Esophagus (tissue), 2 donors: ENCODE data around the gene FEN1. TPM values are rescaled to one million over a fixed set of nuclear protein-coding genes. Genes with fewer than 3 reads are reported as not detected.

ENCODE experiments used
- H3K27ac ChIP-seq, 2 donors: one replicate each; pipeline ENCODE4 v1.5.1; 2013; ENCODE audit warnings: low read depth in 2 of 2, mild to moderate bottlenecking in 2 of 2, inconsistent platforms in 1 of 2, low read length in 1 of 2, moderate library complexity in 1 of 2
- H3K27me3 ChIP-seq, 2 donors: one replicate each; pipeline ENCODE4 v1.6.1; 2013; ENCODE audit warnings: low read length in 2 of 2, control low read depth in 1 of 2, mild to moderate bottlenecking in 1 of 2; ENCODE audit not compliant: insufficient read depth in 2 of 2, control insufficient read depth in 1 of 2
- H3K36me3 ChIP-seq, 2 donors: one replicate each; pipeline ENCODE4 v1.6.1; 2013; ENCODE audit warnings: low read length in 1 of 2; ENCODE audit not compliant: control insufficient read depth in 2 of 2, insufficient read depth in 2 of 2
- H3K4me1 ChIP-seq, 2 donors: one replicate each; pipeline ENCODE4 v1.6.1; 2013; ENCODE audit warnings: low read length in 1 of 2; ENCODE audit not compliant: control insufficient read depth in 2 of 2, insufficient read depth in 2 of 2
- H3K4me3 ChIP-seq, 2 donors: one replicate each; pipeline ENCODE4 v1.5.1; 2013; ENCODE audit warnings: low read length in 2 of 2, mild to moderate bottlenecking in 2 of 2, low read depth in 1 of 2, moderate library complexity in 1 of 2
- H3K9me3 ChIP-seq, 2 donors: one replicate each; pipeline ENCODE4 v1.6.1; 2013; ENCODE audit warnings: mild to moderate bottlenecking in 2 of 2, low read depth in 1 of 2, low read length in 1 of 2, moderate library complexity in 1 of 2; ENCODE audit not compliant: control insufficient read depth in 2 of 2, insufficient read depth in 1 of 2
- WGBS, 2 donors: extraction: QIAGEN DNeasy Blood & Tissue Kit; methylation state at CpG; one replicate each; pipeline ENCODE4 v1.1.7; 2013; 5-methylcytosine and 5-hydroxymethylcytosine counted together
- polyA plus RNA-seq, 2 donors: library from polyadenylated mRNA; stranded (reverse); fragments of 200-250 nt; gene quantifications; one replicate each; pipeline ENCODE4 v1.2.3, GENCODE V29; 2013
- donor health status: healthy with polysubstance abuse.
- donor health status: Bipolar disorder and iron deficiency.

Gene FEN1
- polyA plus RNA-seq, 2 donors, result 8.1 to 19.6 TPM

- peaks cover 0 to 8% of the 10 kb centered on the region in 2 donors for H3K4me1 ChIP-seq
- no peak overlapping the region for H3K27ac ChIP-seq
- no peaks in the 10 kb centered on the region for H3K9me3 ChIP-seq
- H3K27me3 ChIP-seq, result no peaks in the 10 kb centered on the region
- no peak overlapping the region for H3K4me3 ChIP-seq
- WGBS, 2 donors, result 79 to 87% methylated on average over 18 of the region's 18 CpGs
- H3K36me3 ChIP-seq, result no peaks in the 10 kb centered on the region
Observed at GRCh38 chr11:61773809-61774208, 18.9 kb upstream of the FEN1 start.

- Histone ChIP-seq H3K27ac (no peak overlapping the region), H3K4me1 (peaks cover 0 to 8% of the 10 kb centered on the region in 2 donors), H3K27me3 (no peaks in the 10 kb centered on the region), H3K4me3 (no peak overlapping the region), H3K9me3 (no peaks in the 10 kb centered on the region), H3K36me3 (no peaks in the 10 kb centered on the region)
- 86 to 87% methylated on average over 12 of the region's 12 CpGs for WGBS, 2 donors
Observed at GRCh38 chr11:61774411-61774810, 18.3 kb upstream of the FEN1 start.

GRCh38 chr11:61775106-61775505 is 17.6 kb upstream of the FEN1 start:
- Histone ChIP-seq H3K4me1 (peaks cover 0 to 8% of the 10 kb centered on the region in 2 donors), H3K36me3 (no peaks in the 10 kb centered on the region), H3K9me3 (no peaks in the 10 kb centered on the region), H3K4me3 (no peak overlapping the region), H3K27me3 (no peaks in the 10 kb centered on the region), H3K27ac (no peak overlapping the region)
- WGBS, 2 donors, result 92 to 95% methylated on average over 6 of the region's 6 CpGs

GRCh38 chr11:61775606-61776554 is 16.8 kb upstream of the FEN1 start:
- WGBS, 2 donors, result 78 to 81% methylated on average over 20 of the region's 20 CpGs
- H3K9me3 ChIP-seq, result no peaks in the 10 kb centered on the region
- H3K36me3 ChIP-seq, result no peaks in the 10 kb centered on the region
- no peak overlapping the region for H3K4me3 ChIP-seq
- no peak overlapping the region for H3K27ac ChIP-seq
- no peaks in the 10 kb centered on the region for H3K27me3 ChIP-seq
- H3K4me1 ChIP-seq, result peaks cover 0 to 8% of the 10 kb centered on the region in 2 donors

GRCh38 chr11:61776561-61777075 is 16.1 kb upstream of the FEN1 start:
- Histone ChIP-seq H3K4me3 (no peak overlapping the region), H3K4me1 (peaks cover 0 to 8% of the 10 kb centered on the region in 2 donors), H3K27ac (no peak overlapping the region), H3K9me3 (no peaks in the 10 kb centered on the region), H3K36me3 (no peaks in the 10 kb centered on the region), H3K27me3 (no peaks in the 10 kb centered on the region)
- WGBS, 2 donors, result 65 to 67% methylated on average over 9 of the region's 9 CpGs

GRCh38 chr11:61777234-61778090 is 15.2 kb upstream of the FEN1 start:
- H3K4me1 ChIP-seq, result peaks cover 0 to 8% of the 10 kb centered on the region in 2 donors
- WGBS, 2 donors, result 38 to 55% methylated on average over 49 to 67 of the region's 67 CpGs
- H3K36me3 ChIP-seq, result no peaks in the 10 kb centered on the region
- no peak overlapping the region for H3K27ac ChIP-seq
- no peaks in the 10 kb centered on the region for H3K27me3 ChIP-seq
- no peaks in the 10 kb centered on the region for H3K9me3 ChIP-seq
- H3K4me3 ChIP-seq, result no peak overlapping the region

- Histone ChIP-seq H3K27me3 (no peaks in the 10 kb centered on the region), H3K4me3 (no peak overlapping the region), H3K36me3 (peaks cover 3 to 5% of the 10 kb centered on the region in 2 donors), H3K27ac (no peak overlapping the region), H3K9me3 (no peaks in the 10 kb centered on the region), H3K4me1 (peaks cover 0 to 8% of the 10 kb centered on the region in 2 donors)
- 74 to 83% methylated on average over 11 of the region's 11 CpGs for WGBS, 2 donors
Observed at GRCh38 chr11:61778357-61778886, 14.3 kb upstream of the FEN1 start.

GRCh38 chr11:61778920-61779650 is 13.6 kb upstream of the FEN1 start:
- Histone ChIP-seq H3K36me3 (peaks cover 4 to 5% of the 10 kb centered on the region in 2 donors), H3K4me1 (peaks cover 0 to 8% of the 10 kb centered on the region in 2 donors), H3K9me3 (no peaks in the 10 kb centered on the region), H3K27ac (no peak overlapping the region), H3K4me3 (no peak overlapping the region), H3K27me3 (no peaks in the 10 kb centered on the region)
- 83 to 90% methylated on average over 24 of the region's 24 CpGs for WGBS, 2 donors
